Putamen (tissue), 1 donor: ENCODE data around the gene SCYL2.

Experiments used
- DNase-seq: peaks from one replicate; pipeline ENCODE4 v3.0.0-alpha.2; 2016; ENCODE audit warnings: low spot score

The SCYL2 gene

DNA sequence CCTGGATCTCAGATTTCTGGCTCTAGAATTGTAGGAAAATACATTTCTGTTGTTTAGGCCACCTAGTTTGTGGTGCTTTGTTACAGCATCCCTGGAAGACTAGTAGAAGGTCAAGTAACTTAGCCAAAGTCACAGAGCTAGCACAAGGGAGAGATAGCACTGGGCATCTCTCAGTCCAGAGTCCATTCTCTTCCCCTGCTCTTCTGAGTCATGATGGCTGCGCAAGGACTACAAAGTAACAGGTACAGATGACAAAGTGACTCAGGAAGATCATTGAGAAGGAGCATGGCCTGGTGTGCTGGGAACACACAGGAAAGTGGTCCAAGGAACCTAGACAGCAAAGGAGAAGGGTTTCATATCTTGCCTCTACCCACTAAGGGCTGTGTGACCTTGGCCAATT, 109.2 kb downstream of the SCYL2 start:
- DNase-seq, result no peak

- no peak for DNase-seq
These were observed 114.4 kb downstream of the SCYL2 start for GRCh38 chr12:100381379-100381778.

DNA sequence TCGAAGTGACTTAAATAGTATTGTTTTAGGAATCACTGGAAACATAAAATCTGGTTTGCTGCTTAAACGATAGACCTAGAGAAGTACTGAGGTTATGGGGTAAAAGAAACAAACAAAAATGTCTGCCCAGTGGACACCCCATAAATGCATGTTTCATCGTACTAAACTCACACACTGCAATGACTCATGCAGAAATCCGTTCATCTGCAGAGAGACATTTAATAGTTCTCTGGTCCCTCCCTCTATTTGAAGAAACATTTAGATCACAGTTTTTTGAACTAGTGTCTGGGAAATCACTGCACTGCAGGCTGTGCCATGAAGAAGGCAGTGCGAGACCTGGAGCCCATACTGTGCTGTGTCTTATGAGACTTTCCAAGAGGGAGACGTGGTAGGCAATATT, 115.4 kb downstream of the SCYL2 start:
- no peak for DNase-seq

GRCh38 chr12:100383586-100384558, 116.9 kb downstream of the SCYL2 start:
- DNase-seq, result no peak

GRCh38 chr12:100384559-100384935, 117.6 kb downstream of the SCYL2 start:
- no peak for DNase-seq

DNA sequence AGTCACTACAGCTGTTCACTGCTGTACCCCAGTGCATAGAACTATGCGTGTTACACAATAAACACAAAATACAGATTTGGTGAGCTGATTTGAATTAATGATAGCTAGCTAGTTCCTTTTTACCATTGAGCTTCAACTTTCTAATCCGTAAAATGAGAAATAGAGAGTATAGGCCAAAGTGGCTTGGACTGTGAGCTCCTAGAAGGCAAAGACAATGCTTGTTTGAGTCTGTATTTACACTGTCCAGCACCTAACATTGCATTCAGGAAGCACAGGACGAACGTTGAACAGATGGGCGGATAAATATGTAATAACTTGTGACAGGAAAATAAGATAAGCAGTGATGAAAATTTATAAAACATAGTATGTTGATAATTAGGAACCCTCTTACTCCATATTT, 121.4 kb downstream of the SCYL2 start:
- no peak for DNase-seq
